Prostate gland (tissue), 2 donors: Measurements from ENCODE around the gene CLN5. TPM values are rescaled to one million over a fixed set of nuclear protein-coding genes. Genes with fewer than 3 reads are reported as not detected.

Experiments used
- DNase-seq: peaks from one replicate; pipeline ENCODE4 v3.0.0-alpha.2; 2019; ENCODE audit warnings: low spot score
- H3K27ac ChIP-seq, 2 donors: fragments of 200-600 bp; sonication (generic); 2 replicates each; pipeline ENCODE4 v1.5.1; 2017 to 2019
- H3K27me3 ChIP-seq: fragments of 200-600 bp; sonication (generic); replicated peaks from 2 replicates; pipeline ENCODE4 v1.5.1; 2019; ENCODE audit not compliant: insufficient read depth
- H3K36me3 ChIP-seq, 2 donors: fragments of 200-600 bp; sonication (generic); 1 replicate in 1 of 2; 2 replicates in 1 of 2; pipeline versions ENCODE4 v1.5.1 to v1.8.1; 2017 to 2019
- H3K4me1 ChIP-seq: fragments of 200-600 bp; sonication (generic); replicated peaks from 2 replicates; pipeline ENCODE4 v1.5.1; 2019
- H3K4me3 ChIP-seq, 2 donors: fragments of 200-600 bp; sonication (generic); 2 replicates each; pipeline ENCODE4 v1.5.1; 2017 to 2019
- H3K9me3 ChIP-seq: fragments of 200-600 bp; sonication (generic); 2 replicates; pipeline ENCODE4 v1.5.1; 2017
- POLR2A ChIP-seq: fragments of 450-650 bp; IDR thresholded peaks from one replicate; pipeline ENCODE4 v1.6.1; 2016; ENCODE audit warnings: antibody characterized with exemption, mild to moderate bottlenecking
- POLR2AphosphoS5 ChIP-seq: sonication (generic); formaldehyde crosslinking; IDR thresholded peaks from one replicate; pipeline ENCODE4 v1.6.1; 2017; ENCODE audit warnings: antibody characterized with exemption
- WGBS: methylation state at CpG from one replicate; pipeline ENCODE4 v1.1.5; 2018; 5-methylcytosine and 5-hydroxymethylcytosine counted together
- intact Hi-C: fragments of 100-400 bp; cut with DNase I; formaldehyde crosslinking; loops from one replicate; pipeline ENCODE4 v1.14.2; 2022
- total RNA-seq, 2 donors: library from RNA; depleted of rRNA; stranded (reverse); fragments of >200 nt; gene quantifications; one replicate each; pipeline ENCODE4 v1.1.0, GENCODE V29; 2016
- TF ChIP-seq, protein P1 (sequence below), 4 experiments: fragments of 200-600 bp in 2 of 4; fragments of 450-650 bp in 2 of 4; sonication (generic) in 2 of 4; IDR thresholded peaks; 1 replicate in 3 of 4; 2 replicates in 1 of 4; pipeline ENCODE4 v1.5.1; 2016 to 2019; ENCODE audit warnings: antibody characterized with exemption in 4 of 4, mild to moderate bottlenecking in 2 of 4, moderate library complexity in 2 of 4

CLN5 gene
- total RNA-seq, 2 donors from 2014 or later: 27.1 to 34.3 TPM

DNA sequence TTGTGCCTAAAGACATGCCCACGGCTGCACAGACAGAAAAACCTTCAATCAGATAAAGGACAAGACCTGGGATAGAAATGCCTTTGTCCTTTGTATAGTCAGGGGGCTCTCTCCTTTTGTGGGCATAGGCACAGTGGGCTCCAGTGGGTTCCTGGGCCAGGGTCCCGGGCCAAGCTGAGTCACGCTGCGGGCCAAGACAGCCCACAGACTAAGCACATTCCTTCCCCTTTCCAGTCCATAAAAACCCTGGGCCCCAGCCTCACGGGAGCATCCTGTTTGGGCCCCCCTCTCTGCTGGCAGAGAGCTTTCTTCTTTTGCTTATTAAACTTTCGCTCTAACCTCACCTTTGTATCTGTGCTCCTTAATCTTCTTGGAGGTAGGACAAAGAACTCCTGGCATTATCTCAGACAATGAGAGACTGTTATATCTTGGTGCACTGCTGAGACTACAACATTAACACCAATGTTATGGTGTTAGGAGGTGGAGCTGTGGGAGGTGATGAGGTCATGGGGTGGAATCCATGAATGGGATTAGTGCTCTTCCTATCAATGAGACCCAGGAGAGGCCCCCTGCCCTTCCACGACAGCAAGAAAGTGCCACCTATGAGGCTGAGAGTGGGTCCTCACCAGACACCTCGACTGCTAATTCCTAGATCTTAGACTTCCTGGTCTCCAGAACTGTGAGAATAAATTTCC, 55.9 kb downstream of the CLN5 start:
- 81% methylated on average over 8 of the region's 8 CpGs for WGBS
- TF ChIP-seq POLR2A: no peak
- TF ChIP-seq, protein P1, sequence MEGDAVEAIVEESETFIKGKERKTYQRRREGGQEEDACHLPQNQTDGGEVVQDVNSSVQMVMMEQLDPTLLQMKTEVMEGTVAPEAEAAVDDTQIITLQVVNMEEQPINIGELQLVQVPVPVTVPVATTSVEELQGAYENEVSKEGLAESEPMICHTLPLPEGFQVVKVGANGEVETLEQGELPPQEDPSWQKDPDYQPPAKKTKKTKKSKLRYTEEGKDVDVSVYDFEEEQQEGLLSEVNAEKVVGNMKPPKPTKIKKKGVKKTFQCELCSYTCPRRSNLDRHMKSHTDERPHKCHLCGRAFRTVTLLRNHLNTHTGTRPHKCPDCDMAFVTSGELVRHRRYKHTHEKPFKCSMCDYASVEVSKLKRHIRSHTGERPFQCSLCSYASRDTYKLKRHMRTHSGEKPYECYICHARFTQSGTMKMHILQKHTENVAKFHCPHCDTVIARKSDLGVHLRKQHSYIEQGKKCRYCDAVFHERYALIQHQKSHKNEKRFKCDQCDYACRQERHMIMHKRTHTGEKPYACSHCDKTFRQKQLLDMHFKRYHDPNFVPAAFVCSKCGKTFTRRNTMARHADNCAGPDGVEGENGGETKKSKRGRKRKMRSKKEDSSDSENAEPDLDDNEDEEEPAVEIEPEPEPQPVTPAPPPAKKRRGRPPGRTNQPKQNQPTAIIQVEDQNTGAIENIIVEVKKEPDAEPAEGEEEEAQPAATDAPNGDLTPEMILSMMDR (IDR thresholded peaks at IDR 0.05): no peak
- H3K27ac ChIP-seq: no peak overlapping the region
- H3K4me3 ChIP-seq: no peak overlapping the region
- no peaks in the 10 kb centered on the region for H3K27me3 ChIP-seq
- intact Hi-C loops: no loop called here
- H3K4me1 ChIP-seq: no peaks in the 10 kb centered on the region
- DNase-seq: no peak
- no peaks in the 10 kb centered on the region for H3K9me3 ChIP-seq
- no peaks in the 10 kb centered on the region for H3K36me3 ChIP-seq

DNA sequence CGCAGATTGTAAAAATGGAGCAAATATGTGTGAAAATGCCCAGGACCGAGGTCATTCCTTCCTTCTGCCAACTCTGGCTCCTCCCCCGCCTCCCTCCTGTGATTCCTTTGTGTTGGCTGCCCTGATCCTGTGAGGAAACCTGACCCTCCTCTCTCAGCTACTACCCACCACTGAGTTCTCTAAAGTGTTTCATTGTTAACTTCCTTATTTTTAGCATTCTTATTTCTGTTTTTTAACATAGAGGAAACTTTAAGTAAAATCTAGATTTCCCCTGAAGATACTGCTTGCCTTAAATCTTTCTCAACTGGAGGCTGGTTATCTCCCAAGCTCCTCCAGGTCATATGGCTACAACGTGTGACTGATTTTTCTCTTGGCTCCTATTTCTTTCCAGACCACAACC, 56.8 kb downstream of the CLN5 start:
- Histone ChIP-seq H3K9me3 (no peaks in the 10 kb centered on the region), H3K27ac (no peak overlapping the region), H3K27me3 (no peaks in the 10 kb centered on the region), H3K36me3 (no peaks in the 10 kb centered on the region), H3K4me1 (no peaks in the 10 kb centered on the region), H3K4me3 (no peak overlapping the region)
- WGBS: 78% methylated on average over 4 of the region's 4 CpGs
- TF ChIP-seq, protein P1 (IDR thresholded peaks at IDR 0.05): no peak
- no peak for TF ChIP-seq POLR2A
- TF ChIP-seq POLR2AphosphoS5: no peak
- intact Hi-C loops: no loop called here
- no peak for DNase-seq

DNA sequence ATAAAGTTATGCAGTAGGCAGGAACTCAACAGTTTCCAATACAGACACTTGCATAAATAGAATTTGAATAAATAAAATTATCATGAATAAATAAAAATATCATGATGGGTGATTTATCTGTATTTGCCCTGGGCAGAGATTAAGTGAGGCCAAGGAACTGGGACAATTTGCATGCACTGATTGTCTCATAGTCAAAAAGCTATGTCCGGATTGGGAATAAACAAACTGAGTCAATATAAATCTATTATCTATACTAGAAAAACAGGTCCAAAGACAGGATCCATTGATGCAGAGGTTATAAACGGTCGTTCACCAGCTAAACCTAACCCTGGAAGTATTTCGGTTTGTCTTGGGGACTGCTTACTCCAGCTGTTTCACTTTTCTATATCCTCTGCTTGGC, 61.3 kb downstream of the CLN5 start:
- TF ChIP-seq, protein P1 (IDR thresholded peaks at IDR 0.05): no peak
- no peak for TF ChIP-seq POLR2AphosphoS5
- H3K4me3 ChIP-seq: no peak overlapping the region
- WGBS: 65% methylated on average over 4 of the region's 4 CpGs
- H3K27me3 ChIP-seq: no peaks in the 10 kb centered on the region
- H3K36me3 ChIP-seq: no peaks in the 10 kb centered on the region
- intact Hi-C loops: no loop called here
- no peaks in the 10 kb centered on the region for H3K9me3 ChIP-seq
- no peaks in the 10 kb centered on the region for H3K4me1 ChIP-seq
- DNase-seq: no peak
- H3K27ac ChIP-seq: no peak overlapping the region

Other genes with a start within 250 kb of the CLN5 start
- 100 to 1,000 TPM in 1 of 2 donors, 10 to 100 TPM in 1; 21.5 to 111 TPM for gene KCTD12, start 105.7 kb upstream of the CLN5 start, total RNA-seq
- gene ACOD1, start 43.6 kb upstream of the CLN5 start, total RNA-seq: not detected
- gene FBXL3, start 35.1 kb downstream of the CLN5 start, total RNA-seq: 100 to 1,000 TPM in 1 of 2 donors, 10 to 100 TPM in 1; 85.6 to 113 TPM